Measurements from ENCODE around the gene NIFK.
"Not testable (repeated sequence)": the region's sequence is repeated elsewhere in the genome, so short reads cannot be mapped to it uniquely, and the experiment has no call there.

NIFK gene

DNA sequence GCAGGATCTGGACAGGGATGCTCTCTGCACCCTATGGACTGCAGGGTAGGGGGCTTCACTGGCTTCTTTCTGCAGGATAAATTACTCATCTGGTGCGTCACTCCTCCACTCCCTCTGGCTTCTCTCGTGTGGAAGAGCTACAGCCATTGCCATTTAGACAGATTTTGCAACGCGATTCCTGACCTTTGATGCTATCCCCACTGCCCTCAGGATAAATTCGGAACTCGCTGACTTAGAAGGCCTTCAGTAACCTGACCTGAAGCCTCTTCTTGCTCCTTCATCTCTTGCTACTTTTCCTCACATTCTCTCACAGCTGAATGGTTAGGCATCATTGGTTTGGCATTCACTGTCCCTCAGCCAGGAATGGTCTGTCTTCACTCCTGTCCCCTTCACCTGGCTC is 5.3 kb downstream of the NIFK start:
- no peak for DNase-seq

DNA sequence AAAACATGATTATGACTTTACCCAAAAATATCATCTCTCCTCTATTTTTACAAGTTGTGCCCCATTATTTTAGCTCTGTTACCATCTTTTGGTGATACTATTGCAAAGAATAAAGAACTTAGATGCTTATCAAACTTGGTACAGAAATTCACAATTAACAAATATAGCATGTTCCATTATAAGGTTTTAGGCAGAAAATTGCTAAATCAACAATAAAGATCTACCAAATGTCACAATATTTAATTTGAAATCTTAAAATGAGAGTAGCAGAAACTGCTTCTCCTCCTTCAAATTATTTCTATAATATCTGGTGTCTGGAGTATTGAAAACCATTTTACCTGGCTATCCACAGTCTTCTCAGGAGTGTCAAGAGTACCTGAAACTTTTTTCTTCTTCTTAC is 8.7 kb downstream of the NIFK start:
- no peak for DNase-seq

DNA sequence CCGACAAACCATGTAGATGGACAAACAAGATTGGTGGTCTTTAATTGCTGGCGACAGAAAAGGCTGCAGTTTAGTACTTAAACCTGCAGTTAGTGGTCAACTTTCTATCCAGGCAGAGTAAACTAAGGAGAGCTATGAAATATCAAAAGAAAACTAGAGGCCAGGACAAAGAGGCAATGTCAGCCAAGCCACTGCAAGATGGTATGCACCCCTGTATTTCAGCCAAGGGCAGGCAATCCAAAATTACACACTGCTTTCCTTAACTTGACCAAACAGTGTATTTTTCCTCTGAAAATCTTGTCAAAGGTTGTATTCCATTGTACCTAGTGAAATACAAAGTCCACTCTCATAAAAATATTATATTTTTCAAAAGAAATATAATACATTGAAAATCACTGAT is 9.3 kb downstream of the NIFK start:
- DNase-seq, result no peak

DNA sequence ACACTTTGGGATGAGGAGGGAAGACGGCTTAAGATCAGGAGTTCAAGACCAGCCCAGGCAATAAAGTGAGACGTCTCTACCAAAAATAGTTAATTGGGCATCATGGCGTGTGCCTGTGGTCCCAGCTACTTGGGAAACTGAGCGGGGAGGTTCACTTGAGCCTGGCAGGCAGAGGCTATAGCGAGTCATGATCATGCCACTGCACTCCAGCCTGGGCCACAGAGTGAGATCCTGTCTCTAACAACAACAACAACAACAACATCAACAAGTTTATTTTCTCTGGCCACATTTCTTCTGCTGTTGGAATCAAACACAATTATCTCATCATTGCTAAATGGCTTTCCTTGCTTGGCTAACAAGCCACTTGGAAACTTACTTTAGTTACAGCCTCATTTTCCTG is 13.4 kb downstream of the NIFK start:
- no peak for DNase-seq

DNA sequence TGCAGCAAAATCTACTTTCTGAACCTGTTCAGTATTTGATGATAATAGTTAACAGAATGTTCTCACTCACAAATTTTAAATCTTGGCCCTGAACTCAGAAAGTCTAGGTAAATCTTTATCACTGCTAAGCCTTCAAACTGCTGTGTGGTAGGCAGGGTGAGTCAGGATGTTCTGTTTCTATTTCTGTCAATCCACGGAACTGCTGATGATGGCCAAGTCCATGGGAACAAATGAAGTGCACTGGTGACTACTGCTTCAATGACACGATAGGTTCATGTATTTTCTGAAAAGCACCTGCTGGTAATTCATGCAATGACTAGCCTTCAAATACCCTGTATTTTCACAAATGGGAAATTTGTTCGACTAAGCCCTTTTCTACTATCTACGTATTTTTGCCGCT is 14.2 kb downstream of the NIFK start:
- DNase-seq, result no peak

DNA sequence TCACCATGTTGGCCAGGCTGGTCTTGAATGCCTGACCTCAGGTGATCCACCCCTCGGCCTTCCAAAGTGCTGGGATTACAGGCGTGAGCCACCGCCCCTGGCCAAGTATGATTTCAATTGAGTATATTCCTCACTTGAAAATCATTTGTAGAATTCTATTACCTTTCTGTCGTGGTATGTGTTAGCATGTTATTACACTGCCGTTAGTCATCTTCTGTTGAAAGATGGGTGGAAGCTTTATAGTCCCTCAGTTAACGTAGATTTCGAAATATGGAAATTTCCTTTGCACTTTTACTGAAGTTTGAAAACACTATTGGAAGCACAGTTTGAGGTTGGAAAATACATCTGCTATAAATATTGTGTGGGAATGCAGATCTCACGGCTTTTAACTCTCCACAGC is 14.7 kb downstream of the NIFK start:
- no peak for DNase-seq

DNA sequence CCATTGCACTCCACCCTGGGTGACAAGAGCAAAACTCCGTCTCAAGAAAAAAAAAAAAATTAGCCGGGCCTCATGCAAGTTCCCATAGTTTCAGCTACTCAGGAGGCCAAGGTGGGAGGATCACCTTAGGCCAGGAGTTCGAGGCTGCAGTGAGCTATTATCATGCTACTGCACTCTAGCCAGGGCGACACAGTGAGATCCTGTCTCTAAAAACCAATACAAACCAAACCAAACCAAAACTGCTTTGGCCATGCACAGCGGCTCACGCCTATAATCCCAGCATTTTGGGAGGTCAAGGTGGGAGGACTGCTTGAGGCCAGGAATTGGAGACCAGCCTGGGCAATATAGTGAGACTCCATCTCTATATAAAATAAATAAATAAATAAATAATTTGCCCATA is 19.1 kb downstream of the NIFK start:
- DNase-seq, result no peak

DNA sequence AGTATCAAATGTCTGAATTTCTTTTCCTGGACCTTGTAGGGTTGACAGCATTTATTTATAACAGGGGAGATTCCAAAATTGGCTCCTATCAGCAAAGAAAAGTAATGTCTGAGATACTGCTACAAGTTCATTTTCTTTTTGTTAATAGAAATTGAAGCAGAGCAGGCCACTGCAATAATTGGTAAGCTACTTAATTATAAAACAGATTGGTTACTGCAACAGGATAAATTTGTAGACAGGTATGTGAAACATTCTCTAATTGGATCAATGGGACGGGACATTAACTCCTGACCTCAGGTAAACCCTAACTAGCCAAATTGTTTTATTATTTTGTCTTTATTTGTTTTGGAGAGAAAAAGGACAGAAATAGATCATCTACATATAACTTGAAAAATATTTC is 20.5 kb downstream of the NIFK start:
- DNase-seq, result no peak

DNA sequence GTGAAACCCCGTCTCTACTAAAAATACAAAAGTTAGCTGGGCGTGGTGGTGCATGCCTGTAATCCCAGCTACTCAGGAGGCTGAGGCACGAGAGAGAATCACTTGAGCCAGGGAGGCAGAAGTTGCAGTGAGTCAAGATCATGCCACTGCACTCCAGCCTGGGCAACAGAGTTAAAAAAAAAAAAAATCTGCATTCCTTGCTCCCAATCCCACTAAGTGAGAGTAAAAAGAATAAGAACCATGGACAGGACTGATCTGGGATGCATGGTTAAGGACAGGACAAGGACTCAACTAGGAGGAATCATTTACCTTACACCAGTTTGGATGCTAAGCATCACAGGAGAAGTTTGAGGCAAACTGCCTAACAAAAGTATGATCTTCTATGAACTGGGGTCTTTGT is 25.2 kb downstream of the NIFK start:
- DNase-seq, result not testable (repeated sequence)

DNA sequence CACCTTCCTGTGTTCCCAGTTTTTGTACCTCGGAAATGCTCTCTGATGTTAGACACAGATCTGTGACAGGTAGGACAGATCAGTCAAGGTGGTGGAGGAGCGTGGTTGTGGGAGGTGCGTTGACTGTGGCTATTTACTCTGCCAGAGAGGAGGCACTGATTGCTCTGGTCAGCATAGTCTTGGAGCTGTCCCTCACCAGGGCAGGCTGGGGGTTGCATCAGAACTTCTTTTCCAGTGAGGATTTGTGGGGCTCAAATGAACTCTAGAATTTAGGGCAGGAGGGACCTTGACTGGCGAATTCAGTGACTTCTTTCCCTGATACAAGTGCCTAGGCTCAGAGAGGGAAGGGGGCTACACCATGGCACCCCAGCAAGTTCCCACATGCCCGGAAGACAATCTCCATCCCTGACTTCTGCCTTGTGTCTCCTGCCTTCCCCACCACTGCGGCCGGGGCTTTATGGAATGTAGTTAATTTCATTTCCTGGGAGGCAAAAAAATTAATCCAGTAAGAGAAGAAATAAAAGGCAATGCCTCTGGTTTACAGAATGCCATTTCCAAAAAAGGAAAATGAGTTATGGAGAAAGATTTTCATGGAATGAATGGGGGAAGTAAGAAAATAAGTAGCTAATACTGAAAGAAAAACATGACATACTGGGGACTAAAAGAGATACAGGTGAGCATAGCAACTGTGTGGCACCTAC is 26.1 kb downstream of the NIFK start:
- no peak for DNase-seq

DNA sequence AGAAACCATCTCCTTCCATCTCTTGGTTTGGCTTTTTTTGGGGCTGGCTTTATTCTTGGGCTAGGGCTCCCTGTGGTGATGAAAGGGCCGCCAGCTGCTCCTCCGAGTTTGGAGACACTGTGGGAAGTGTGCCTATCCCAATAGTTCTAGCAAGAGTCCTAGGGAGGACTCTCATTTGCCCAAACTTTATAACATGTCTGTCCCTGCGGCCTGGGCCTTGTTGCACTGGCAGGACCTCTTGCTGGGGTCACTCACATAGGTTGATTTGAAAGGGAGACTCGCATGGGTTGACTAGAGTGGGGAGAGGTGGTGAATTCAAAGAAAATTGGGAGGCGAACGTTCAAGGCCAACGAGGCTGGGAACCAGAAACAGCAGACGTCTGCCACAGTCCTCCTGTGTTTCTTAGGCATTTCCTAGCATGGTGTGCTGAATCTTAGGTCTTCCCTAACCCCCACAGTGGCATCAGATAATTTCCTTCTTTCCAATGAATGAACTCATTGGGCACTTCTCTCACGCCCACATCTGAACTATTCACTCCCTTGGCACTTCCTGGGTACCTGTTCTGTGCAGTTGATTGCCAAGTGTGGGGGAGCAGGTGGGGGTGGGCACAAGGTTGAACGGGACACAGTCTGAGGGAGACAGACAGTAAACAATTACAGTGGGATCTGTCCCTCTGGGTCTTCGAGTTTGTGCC is 26.8 kb downstream of the NIFK start:
- no peak for DNase-seq

DNA sequence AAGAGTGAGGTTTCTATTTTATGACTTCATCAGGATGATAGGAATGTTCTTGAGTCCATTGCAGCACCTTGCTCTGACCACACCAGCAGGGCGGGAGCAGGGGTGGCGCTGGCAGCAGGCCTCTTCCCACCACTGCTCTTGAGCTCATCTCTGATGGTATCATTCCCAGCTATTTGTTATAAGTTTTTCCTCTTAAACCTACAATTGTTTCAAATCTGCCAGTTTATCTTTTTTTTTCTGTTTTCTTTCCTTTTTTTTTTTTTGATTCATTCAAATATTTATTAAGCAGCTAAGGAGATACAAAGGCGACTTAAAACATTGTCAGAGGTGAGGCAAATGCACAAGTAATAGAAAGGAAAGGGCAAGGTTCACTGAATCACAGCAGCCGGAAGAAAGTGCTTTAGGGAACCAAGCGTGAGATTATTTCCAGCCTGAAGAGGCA is 28.7 kb downstream of the NIFK start:
- DNase-seq, result no peak

DNA sequence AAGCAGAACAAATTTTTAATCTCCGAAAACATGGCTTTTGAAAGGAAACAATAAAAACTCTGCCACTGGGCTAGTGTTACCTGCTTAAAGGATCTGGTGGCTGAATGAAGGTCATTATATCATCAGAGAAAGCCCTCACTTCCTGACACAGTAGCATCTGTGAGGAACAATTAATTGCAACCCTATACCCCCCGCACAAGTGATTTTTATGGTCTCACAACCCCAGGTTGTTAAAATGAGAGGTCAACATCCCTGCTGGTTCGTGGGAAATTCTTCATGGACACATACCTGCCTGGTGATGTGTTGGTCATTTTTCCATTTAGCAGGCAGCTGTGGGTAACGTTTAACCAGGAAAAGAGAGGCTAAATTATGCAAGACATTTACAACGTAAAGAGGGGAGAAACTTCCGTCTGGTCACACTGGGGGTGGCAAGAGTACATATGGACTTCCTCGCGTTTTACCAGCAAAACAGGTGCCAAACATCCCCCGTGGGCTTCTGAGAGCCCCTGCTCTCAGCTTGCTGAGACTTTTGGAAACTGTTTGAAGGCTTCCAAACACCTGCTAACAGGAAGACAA is 29.2 kb downstream of the NIFK start:
- no peak for DNase-seq

DNA sequence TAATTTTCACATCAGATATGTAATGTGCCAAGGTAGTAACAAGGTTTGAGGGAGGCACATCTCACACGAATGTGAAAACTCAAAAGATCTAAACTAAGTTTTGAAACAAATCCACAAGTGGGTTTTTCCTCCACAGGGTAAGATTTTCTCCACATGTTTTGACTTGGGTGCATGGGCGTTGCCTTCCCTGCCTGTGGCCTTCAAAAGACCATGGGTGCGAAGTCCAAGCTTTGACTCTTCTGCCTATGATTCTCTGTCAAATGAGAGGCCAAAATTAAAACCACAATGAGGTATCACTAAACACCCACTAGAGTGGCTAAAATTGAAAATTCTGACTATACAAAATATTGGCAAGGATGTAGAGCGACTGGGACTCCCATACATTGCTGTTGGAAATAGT is 30.7 kb downstream of the NIFK start:
- no peak for DNase-seq

DNA sequence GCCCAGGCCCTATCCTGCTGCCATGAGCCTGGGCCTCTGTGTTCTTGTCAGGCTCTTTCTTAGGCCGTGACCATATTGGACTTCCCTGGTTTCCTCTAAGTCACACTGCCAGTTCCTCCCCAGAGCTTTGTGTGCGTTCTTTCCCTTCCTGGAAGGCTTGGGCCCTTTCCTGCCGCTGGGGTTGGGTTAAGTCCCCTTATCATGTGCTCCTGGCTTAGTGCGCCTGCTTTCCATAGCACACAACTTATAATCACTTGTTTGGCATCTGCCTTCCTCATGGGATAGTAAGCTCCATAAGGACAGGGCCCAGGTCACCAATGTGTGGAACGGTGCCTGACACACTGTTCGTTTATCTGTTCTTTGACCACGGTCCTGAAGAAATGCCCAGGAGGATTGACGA is 31.3 kb downstream of the NIFK start:
- DNase-seq, result no peak

DNA sequence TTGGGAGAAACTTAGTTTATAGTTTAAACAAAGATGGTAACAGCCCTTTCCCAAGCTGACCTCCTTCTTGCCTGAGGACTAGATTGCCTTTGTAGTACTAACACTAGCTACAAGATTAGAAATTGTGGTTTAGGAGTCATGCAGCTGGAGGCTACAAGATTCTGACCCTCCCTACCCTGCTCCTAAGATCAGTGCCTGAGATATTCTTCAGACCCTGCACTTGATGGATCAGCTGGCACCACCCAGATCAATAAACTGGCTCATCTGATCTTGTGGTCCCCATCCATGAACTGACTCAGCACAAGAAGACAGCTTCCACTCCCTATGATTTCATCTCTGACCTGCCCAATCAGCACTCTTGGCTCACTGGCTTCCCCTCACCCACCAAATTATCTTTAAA is 34.9 kb downstream of the NIFK start:
- not testable (repeated sequence) for DNase-seq

DNA sequence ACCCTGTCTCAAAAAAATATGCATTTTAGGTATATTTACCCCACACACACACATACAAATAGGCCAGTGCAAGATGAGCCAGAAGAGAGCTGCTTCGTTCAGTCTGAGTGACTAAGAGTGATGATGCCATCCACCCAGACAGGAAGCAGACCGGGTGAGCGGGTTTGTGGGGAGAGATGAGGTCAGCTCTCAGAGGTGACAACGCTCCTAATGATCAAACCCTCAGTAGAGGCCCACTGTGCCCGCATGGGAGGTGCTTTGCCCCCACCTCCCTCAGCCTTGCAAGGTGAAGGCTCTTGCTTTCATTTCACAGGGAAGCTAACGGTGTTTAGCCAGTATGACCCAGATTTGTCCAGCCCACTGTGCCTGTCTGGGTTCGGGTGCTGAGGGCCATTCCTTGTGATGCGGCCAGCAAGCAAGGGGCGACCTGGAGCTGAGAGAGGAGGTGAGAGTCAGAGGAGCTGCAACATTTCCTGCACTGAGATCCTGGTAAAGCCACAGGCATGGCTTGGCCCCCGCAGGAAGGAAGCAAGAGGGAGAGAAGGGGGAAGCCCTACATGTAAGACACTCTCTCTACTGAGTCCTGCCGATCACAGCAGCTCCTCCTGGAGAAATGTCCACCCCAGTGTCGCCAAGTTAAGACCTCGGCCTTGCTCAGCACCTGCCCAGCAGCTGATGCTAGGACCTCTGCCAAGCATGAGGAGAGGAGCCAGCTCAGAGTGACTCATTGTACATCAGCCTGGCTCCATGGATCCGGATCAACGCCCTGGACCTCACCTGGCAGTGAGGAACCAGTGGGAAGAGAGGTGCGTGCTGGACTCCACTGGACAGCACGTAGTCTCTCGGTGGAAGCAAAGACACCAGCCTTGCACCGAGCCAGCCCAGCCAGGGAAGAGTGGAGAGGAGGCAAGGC is 37.0 kb downstream of the NIFK start:
- DNase-seq, result peak; percentile 80

DNA sequence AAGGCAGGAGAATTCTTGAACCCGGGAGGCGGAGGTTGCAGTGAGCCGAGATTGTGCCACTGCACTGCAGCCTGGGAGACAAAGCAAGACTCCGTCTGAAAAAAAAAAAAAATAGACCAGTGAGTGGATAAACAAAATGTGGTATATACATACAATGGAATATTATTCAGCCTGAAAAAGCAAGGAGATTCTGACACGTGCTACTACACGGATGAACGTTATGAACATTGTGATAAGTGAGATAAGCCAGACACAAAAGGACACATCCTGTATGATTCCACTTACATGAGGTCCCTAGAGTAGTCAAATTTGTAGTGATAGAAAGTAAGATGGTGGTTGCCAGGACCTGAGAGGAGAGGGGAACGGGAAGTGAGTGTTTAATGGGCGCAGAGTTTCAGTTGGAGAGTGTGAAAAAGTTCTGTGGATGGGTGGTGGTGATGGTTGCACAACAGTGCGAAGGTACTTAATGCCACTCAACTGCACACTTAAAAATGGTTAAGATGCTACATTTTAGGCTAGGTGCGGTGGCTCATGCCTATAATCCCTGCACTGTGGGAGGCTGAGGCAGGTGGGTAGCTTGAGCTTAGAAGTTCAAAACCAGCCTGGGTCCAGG is 38.3 kb downstream of the NIFK start:
- DNase-seq, result no peak

DNA sequence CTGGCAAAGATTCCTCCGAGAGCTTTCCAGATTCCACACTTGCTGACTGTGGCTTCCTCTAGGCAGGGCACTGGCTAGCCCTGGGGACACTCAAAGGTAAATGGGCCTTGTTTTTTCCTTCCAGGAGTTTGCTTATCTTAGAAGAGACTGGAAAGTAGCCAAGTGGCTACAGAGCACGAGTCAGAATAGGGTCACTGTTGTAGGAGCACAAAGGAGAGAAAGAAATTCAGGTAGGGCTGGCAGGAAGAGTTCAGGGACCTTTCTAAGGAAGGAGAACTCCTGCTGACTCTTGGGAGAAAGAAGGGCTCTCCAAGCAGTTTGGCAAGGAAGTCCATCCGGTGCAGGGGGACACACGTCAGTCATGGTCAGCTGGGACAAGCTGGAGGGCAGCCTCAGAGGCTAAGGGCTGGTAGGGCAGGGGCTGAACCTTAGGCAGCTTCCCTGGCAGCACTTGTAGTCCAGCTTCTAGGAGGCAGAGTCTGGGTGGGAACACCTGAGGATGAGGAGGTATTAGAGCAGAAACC is 39.5 kb downstream of the NIFK start:
- DNase-seq, result no peak

DNA sequence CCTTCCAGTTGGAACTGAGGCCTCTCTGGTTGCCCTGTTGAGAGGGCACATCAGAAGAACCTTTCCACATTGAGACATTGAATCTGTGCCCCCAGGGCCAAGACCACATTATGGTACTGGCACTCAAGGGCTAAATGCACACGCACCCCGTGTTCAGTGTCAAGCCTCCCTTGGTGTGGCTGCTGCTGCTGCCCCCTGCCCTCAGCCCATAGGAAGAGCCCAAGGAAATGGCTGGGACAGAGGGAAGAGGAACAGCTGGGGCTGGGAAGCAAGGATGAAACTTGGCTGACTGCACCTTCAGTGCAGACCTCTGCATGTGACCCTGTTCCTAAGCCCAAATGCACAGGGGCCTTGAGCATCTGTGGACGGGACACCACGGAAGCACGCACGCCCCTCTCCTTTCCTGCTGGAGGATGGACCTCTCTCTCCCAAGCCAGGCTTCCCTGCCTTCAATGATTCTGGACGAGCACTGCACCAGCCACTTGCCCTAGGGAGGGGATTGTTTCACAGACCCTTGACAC is 40.2 kb downstream of the NIFK start:
- DNase-seq, result no peak

DNA sequence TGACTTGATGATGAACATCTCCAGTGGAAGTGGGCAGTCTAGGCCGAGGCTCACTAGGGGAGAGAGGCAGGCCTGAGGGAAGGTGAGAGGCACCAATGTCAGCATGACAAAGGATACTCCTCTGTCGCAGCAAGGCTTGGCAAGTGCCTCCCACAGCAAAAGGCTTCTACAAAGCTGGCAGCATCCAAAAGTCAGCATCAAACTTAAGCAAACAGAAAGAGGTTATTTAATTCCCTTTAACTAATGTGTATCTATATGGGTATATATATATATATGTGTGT is 41.6 kb downstream of the NIFK start:
- DNase-seq, result no peak

DNA sequence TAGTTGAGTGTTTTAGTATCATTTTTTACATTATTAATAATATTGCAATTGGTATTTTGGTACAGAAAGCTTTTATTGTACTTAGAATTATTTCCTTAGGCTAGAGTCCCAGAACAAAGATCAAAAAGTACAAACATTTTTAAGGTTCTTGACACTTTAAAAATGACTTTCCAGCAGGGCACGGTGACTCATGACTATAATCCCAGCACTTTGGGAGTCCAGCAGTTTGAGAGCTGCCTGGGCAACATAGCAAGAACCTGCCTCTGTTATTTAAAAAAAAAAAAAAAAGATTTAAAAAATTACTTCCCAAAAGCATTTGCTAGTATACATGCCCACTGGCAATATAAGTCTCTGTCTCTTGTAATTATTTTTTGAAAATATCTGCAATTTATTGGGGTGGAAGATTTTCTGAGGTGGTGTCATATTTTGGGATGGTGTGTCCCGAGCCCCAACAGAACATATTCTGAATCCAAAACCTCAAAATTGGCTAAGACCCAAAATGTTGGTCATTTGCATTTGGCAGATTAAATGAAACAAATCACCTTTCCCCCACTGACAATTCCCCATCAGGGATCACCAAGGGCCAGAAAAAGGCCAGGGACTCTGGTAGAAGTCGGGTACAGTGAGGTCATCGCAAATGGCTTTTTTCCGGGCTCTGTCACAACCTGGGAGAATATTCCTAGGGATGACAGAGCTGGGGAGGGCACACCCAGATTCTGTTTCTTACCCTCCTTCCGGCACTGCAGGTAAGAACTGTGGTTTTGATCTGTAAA is 42.1 kb downstream of the NIFK start:
- DNase-seq, result no peak
